ENCODE results near the gene MEMO1. TPM values are rescaled to one million over a fixed set of nuclear protein-coding genes. Genes with fewer than 3 reads are reported as not detected.

Gene MEMO1
- total and polyA plus RNA-seq, 12 donors: 43.6 to 73.9 (median 54.1) TPM

- H3K27ac ChIP-seq: no peak overlapping the region
- no peak for TF ChIP-seq CTCF (IDR thresholded peaks at IDR 0.05)
- intact Hi-C loops (cut with DNase I): no loop called here
- no peaks in the 10 kb centered on the region for H3K27me3 ChIP-seq
- 88 to 90% methylated on average over 1 of the region's 1 CpG for WGBS, 2 donors
- no peak for ATAC-seq
- no peaks in the 10 kb centered on the region for H3K9me3 ChIP-seq
- DNase-seq: no peak
- peaks cover 0 to 23% (median 0%) of the 10 kb centered on the region in 9 donors for H3K4me1 ChIP-seq
- H3K36me3 ChIP-seq: peaks cover 0 to 23% (median 0%) of the 10 kb centered on the region in 9 donors
- no peak overlapping the region for H3K4me3 ChIP-seq
Observed at GRCh38 chr2:31888550-31888949, 122.3 kb downstream of the MEMO1 start.

DNA sequence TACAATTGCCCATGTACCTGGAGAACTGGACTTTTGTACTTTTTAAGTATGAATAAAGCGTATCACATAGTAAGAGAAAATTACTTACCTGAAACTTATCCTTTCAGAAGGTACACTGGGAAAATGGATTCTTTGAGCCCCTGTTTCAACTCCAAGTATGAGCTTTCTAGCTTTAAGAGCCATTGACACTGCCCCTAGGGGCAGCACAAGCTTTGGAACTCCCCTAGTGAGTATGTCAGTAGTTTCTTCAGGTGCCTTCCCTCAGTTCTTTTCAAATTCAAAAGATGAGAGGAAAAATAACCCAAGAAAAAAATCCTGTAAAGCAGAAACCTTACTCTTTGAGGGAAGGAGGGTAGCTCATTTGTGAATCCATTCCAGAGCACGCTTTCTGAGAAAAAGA is 124.1 kb downstream of the MEMO1 start:
- no peak overlapping the region for H3K27ac ChIP-seq

DNA sequence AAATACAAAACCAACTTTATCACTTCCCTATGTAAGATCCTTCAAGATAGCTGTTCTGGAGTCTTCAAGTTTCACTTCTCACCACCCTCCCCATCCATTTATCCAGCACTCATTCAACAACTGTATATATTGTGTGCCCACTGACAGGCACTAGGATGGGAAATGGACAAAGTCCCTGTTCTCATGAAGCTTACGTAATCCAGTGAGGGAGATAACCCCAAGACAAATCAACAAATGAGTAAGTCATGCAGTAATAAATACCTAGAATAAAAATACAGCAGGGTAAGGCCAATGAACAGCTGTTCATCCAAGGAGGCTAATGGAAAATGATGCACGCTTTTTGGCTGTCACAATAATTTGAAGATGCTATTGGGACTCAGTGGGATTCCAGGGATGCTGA is 133.8 kb downstream of the MEMO1 start:
- DNase-seq (no peak), ATAC-seq (no peak)
- Histone ChIP-seq H3K27ac (no peak overlapping the region), H3K36me3 (peaks cover 0 to 29% (median 0%) of the 10 kb centered on the region in 9 donors), H3K27me3 (no peaks in the 10 kb centered on the region), H3K4me3 (no peak overlapping the region), H3K4me1 (peaks cover 0 to 6% (median 0%) of the 10 kb centered on the region in 9 donors), H3K9me3 (no peaks in the 10 kb centered on the region)
- intact Hi-C loops (cut with DNase I): no loop called here
- TF ChIP-seq CTCF (IDR thresholded peaks at IDR 0.05): no peak
- 96 to 99% methylated on average over 2 of the region's 2 CpGs for WGBS, 2 donors

More for the DNA sequence above, 124.1 kb downstream of the MEMO1 start:
- H3K27me3 ChIP-seq: no peaks in the 10 kb centered on the region
- no peak overlapping the region for H3K4me3 ChIP-seq
- peaks cover 0 to 14% (median 0%) of the 10 kb centered on the region in 9 donors for H3K4me1 ChIP-seq
- WGBS, 2 donors: 99 to 100% methylated on average over 2 of the region's 2 CpGs
- H3K9me3 ChIP-seq: no peaks in the 10 kb centered on the region
- intact Hi-C loops (cut with DNase I): no loop called here
- ATAC-seq: no peak
- TF ChIP-seq CTCF (IDR thresholded peaks at IDR 0.05): peak in 5 of 9 donors; percentile 9 to 39 (median 32)
- no peak for DNase-seq
- peaks cover 0 to 35% (median 0%) of the 10 kb centered on the region in 9 donors for H3K36me3 ChIP-seq

DNA sequence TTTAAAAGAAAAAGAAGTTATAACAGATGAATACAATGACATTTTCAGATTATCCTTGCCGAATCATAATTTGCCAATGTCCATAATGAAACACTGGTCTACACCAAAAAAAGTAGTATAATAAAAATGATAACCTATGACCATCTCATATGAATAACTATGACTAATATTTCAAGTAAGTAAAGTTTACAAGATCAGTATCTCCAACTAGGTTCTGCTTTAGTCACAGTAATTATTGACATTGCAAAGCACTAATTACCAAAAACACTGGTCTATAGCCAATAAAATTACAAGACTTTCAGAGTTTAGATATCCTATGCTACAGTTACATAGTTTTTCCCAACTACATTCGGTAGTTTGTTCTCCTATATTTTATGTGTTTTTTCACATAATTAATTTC is 136.7 kb downstream of the MEMO1 start:
- H3K27me3 ChIP-seq: no peaks in the 10 kb centered on the region
- WGBS, 2 donors: 94 to 97% methylated on average over 2 of the region's 2 CpGs
- no peaks in the 10 kb centered on the region for H3K9me3 ChIP-seq
- intact Hi-C loops (cut with DNase I): no loop called here
- no peak for ATAC-seq
- H3K36me3 ChIP-seq: peaks cover 0 to 8% (median 0%) of the 10 kb centered on the region in 9 donors
- no peak overlapping the region for H3K27ac ChIP-seq
- peaks cover 0 to 4% (median 0%) of the 10 kb centered on the region in 9 donors for H3K4me1 ChIP-seq
- H3K4me3 ChIP-seq: no peak overlapping the region
- DNase-seq: no peak
- TF ChIP-seq CTCF (IDR thresholded peaks at IDR 0.05): no peak
